ENCODE data around the gene CDK14. TPM values are rescaled to one million over a fixed set of nuclear protein-coding genes. Genes with fewer than 3 reads are reported as not detected.

The CDK14 gene
- total and polyA plus RNA-seq, 2 of the 8 experiments (the other 6 are each of a cell fraction or from before 2014, with no cell fraction given), result 5.5 to 47.3 TPM

DNA sequence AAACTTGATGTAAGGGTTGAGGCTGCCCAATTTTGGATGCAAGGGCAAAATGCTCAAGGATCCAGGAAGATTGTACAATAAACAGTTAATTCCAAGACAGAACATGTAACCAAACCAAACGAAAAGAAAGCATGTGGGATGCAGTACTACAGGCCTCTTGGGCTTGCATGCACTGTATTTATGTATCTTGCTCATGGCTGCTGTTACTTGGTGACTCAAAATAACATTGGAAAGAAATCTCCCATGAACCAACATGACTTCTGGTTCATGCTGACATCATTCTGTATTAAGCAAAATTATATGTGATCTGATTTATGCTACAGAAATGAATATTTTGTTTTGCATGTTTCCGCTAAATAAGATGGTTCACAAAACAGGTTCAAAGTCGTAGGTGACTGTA is 602.2 kb downstream of the CDK14 start:
- Histone ChIP-seq H3K27ac (ENCODE audit: low read depth, low read length) (no peak overlapping the region), H3K18ac (ENCODE audit: extremely low read depth, low read length) (no peak overlapping the region), H3K79me1 (ENCODE audit: low read depth, low read length) (no peaks in the 10 kb centered on the region), H2BK12ac (ENCODE audit: low read depth, low read length) (no peak overlapping the region), H2AFZ (ENCODE audit: low read length) (no peak overlapping the region), H3K23me2 (ENCODE audit: low read depth, low read length) (no peaks in the 10 kb centered on the region), H3K4me3 (ENCODE audit: extremely low read depth in 1 of 4, insufficient read depth in 2 of 4, low read depth in 3 of 4, low read length in 4 of 4) (no peak overlapping the region), H3K4ac (replicated peaks; ENCODE audit: insufficient read length, low read depth, low read length) (no peak overlapping the region), H4K20me1 (replicated peaks in 1 of 2; ENCODE audit: control insufficient read depth in 1 of 2, insufficient read depth in 2 of 2, low read length in 2 of 2) (no peaks in the 10 kb centered on the region), H2BK5ac (ENCODE audit: low read depth, low read length) (no peak overlapping the region), H4K91ac (replicated peaks; ENCODE audit: insufficient read length, low read length) (no peak overlapping the region), H3K4me2 (ENCODE audit: insufficient read depth in 1 of 2, low read depth in 2 of 2, low read length in 2 of 2) (no peak overlapping the region), H2BK15ac (ENCODE audit: low read length) (no peak overlapping the region), H3K9ac (replicated peaks in 1 of 4; ENCODE audit: extremely low read depth in 1 of 4, low read depth in 3 of 4, low read length in 3 of 4) (no peak overlapping the region), H3K79me2 (ENCODE audit: control insufficient read depth in 1 of 2, insufficient read depth in 2 of 2, low read length in 2 of 2) (no peaks in the 10 kb centered on the region), H3K9me3 (ENCODE audit: insufficient read depth in 2 of 2, low read depth in 1 of 2, low read length in 1 of 2) (no peaks in the 10 kb centered on the region; a peak in 1 of 4 replicates), H2BK120ac (replicated peaks; ENCODE audit: low read depth, low read length) (no peak overlapping the region), H3K23ac (ENCODE audit: insufficient read length) (no peak overlapping the region), H3K56ac (replicated peaks; ENCODE audit: insufficient read length, low read depth, low read length) (no peak overlapping the region), H3K27me3 (replicated peaks in 1 of 4; ENCODE audit: control insufficient read depth in 3 of 4, extremely low read depth in 1 of 4, insufficient read depth in 3 of 4, low read length in 3 of 4) (no peaks in the 10 kb centered on the region), H4K8ac (ENCODE audit: extremely low read depth, insufficient read depth, low read length) (no peak overlapping the region), H3K4me1 (replicated peaks in 1 of 4; ENCODE audit: control insufficient read depth in 3 of 4, insufficient read depth in 4 of 4, low read length in 3 of 4) (no peaks in the 10 kb centered on the region; a peak in 1 of 7 replicates), H2AK5ac (ENCODE audit: low read depth, low read length) (no peak overlapping the region), H4K5ac (ENCODE audit: insufficient read length, low read depth, low read length) (no peak overlapping the region), H3K14ac (ENCODE audit: insufficient read length) (no peak overlapping the region), H3K36me3 (ENCODE audit: control insufficient read depth in 2 of 4, insufficient read depth in 4 of 4, low read length in 3 of 4) (no peaks in the 10 kb centered on the region), H2BK20ac (ENCODE audit: low read length) (no peak overlapping the region)
- POLR2A ChIA-PET (ENCODE audit: partially characterized antibody), result no interaction called here
- FAIRE-seq (no peak), DNase-seq (ENCODE audit: low read depth in 1 of 2, low spot score in 2 of 2) (no peak)
- CTCF ChIA-PET (ENCODE audit: partially characterized antibody), result no interaction called here
- 92% methylated on average over 3 of the region's 3 CpGs; no CpG with 5 or more reads in 1 of the 2 experiments for WGBS, 2 experiments (ENCODE audit: extremely low coverage in 1 of 2, insufficient coverage in 1 of 2, insufficient read length in 1 of 2, insufficient replicate concordance in 2 of 2, low coverage in 1 of 2, low lambda C conversion rate in 2 of 2, missing lambda C conversion rate in 1 of 2)
- no peak for TF ChIP-seq RBBP5 (IDR thresholded peaks at IDR 0.05; ENCODE audit: borderline replicate concordance, low read depth, low read length)
